ENCODE data around the gene LARGE1.

Gene LARGE1

GRCh38 chr22:33756508-33756949 is 163.7 kb downstream of the LARGE1 start:
- TF ChIP-seq CTCF (IDR thresholded peaks at IDR 0.05): no peak

- TF ChIP-seq CTCF (IDR thresholded peaks at IDR 0.05): no peak
These were observed 171.6 kb downstream of the LARGE1 start for GRCh38 chr22:33748714-33749113.

- TF ChIP-seq CTCF (IDR thresholded peaks at IDR 0.05): no peak
These were observed 172.6 kb downstream of the LARGE1 start for GRCh38 chr22:33747576-33748180.

- TF ChIP-seq CTCF (IDR thresholded peaks at IDR 0.05): no peak
These were observed 173.2 kb downstream of the LARGE1 start for GRCh38 chr22:33747029-33747428.

DNA sequence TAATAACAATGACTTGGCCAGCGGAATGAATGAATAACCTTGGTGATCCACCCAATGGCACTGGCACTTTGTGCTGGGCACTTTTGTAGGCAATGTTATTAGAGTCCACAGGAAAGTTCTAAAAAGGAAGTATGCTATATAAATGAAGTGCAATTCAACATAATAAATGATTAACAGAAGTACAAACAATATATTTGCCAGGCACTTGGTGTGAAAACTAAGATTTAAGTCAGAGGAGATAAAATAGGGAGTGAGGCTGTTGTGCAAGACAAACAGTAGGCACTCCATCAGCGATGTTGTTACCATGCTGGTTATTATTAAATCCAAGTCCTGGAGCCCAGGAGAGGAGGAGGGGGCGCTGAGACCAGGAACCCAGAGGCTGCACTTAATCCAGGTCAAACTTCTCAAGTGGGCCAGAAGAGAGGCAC is 173.8 kb downstream of the LARGE1 start:
- TF ChIP-seq CTCF (IDR thresholded peaks at IDR 0.05): no peak

GRCh38 chr22:33745501-33745900 is 174.8 kb downstream of the LARGE1 start:
- no peak for TF ChIP-seq CTCF (IDR thresholded peaks at IDR 0.05)

DNA sequence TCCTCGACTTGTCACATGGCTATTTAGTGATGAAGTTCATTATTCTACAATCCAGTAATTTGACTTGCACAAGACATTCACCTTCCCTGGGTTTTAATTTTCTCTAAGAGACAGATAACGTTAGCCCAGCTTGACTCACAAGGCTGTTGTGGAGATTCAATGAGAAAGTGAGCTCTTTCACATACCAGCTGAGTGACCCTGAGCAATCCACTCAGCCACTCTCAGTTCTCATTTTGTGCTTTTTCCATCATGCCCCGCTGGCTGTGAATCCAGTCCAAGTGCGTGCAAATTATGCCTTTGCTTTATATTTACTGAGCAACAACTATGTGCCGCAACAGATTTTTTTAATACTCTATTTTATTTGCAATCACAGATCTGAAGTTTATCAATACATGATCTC is 176.5 kb downstream of the LARGE1 start:
- no peak for TF ChIP-seq CTCF (IDR thresholded peaks at IDR 0.05)

DNA sequence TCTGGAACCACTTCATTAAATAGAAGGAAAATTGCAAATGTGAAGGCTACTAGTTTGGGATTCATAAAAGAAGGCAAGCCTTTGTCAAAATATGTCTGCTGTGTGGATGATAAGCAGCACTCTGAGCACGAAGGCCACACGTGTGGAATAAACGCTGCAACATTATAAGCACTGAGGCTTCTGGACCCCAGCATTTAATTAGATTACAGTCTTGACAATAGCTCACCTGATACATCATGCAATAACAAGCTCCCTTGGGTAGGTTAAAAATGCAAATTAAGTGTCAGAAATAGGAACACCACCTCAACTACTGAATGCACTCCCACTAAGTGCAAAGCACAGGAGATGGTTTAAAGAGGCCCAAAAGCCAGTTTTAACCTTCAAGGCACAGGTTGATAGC is 179.3 kb downstream of the LARGE1 start:
- no peak for TF ChIP-seq CTCF (IDR thresholded peaks at IDR 0.05)
